HG02759 (cell line): ENCODE measurements around the gene ANKAR.
"Not testable (repeated sequence)": the region's sequence is repeated elsewhere in the genome, so short reads cannot be mapped to it uniquely, and the experiment has no call there.

Experiments used
- ATAC-seq: cut with Tn5 transposase; IDR thresholded peaks from one replicate; pipeline ENCODE4 v1.9.1; 2021; ENCODE audit warnings: mild to moderate bottlenecking, moderate library complexity; ENCODE audit not compliant: unreplicated experiment

The ANKAR gene

GRCh38 chr2:189659734-189660133 lies 14.7 kb upstream of the ANKAR start:
- ATAC-seq = no peak

- no peak for ATAC-seq
Measured at GRCh38 chr2:189660803-189661147, 13.7 kb upstream of the ANKAR start.

GRCh38 chr2:189661148-189661956 lies 13.1 kb upstream of the ANKAR start, which contains the start of gene ASNSD1:
ASNSD1 (plus strand) TSS chr2:189661459; CDS start chr2:189666133, 4,674 bp downstream.
- peak; percentile 91 for ATAC-seq

- ATAC-seq = no peak
Measured at GRCh38 chr2:189661957-189662321, 12.5 kb upstream of the ANKAR start.

- ATAC-seq = no peak
Measured at GRCh38 chr2:189662669-189663226, 11.7 kb upstream of the ANKAR start.

GRCh38 chr2:189663319-189663718 lies 11.2 kb upstream of the ANKAR start:
- ATAC-seq = not testable (repeated sequence)

- ATAC-seq = no peak
Measured at GRCh38 chr2:189669913-189670312, 4.6 kb upstream of the ANKAR start.

GRCh38 chr2:189673661-189674373 lies 653 bp upstream of the ANKAR start:
- ATAC-seq = peak; percentile 19

GRCh38 chr2:189676471-189676870 lies 2.0 kb downstream of the ANKAR start:
- no peak for ATAC-seq

GRCh38 chr2:189679226-189679625 lies 4.8 kb downstream of the ANKAR start:
- no peak for ATAC-seq

GRCh38 chr2:189681203-189681602 lies 6.7 kb downstream of the ANKAR start:
- ATAC-seq = no peak

- no peak for ATAC-seq
Measured at GRCh38 chr2:189681903-189682302, 7.4 kb downstream of the ANKAR start.

- ATAC-seq = no peak
Measured at GRCh38 chr2:189683348-189683747, 8.9 kb downstream of the ANKAR start.

- no peak for ATAC-seq
Measured at GRCh38 chr2:189684811-189685210, 10.3 kb downstream of the ANKAR start.

- no peak for ATAC-seq
Measured at GRCh38 chr2:189685540-189686229, 11.2 kb downstream of the ANKAR start.

- not testable (repeated sequence) for ATAC-seq
Measured at GRCh38 chr2:189687796-189688195, 13.3 kb downstream of the ANKAR start.

GRCh38 chr2:189696223-189696622 lies 21.8 kb downstream of the ANKAR start:
- ATAC-seq = no peak

GRCh38 chr2:189698020-189698887 lies 23.8 kb downstream of the ANKAR start:
- ATAC-seq = peak; percentile 76

GRCh38 chr2:189700681-189701080 lies 26.2 kb downstream of the ANKAR start:
- no peak for ATAC-seq

GRCh38 chr2:189702071-189702470 lies 27.6 kb downstream of the ANKAR start:
- no peak for ATAC-seq
